Fibroblast of the aortic adventitia (primary cell): ENCODE measurements around the gene SEMA4B. TPM values are rescaled to one million over a fixed set of nuclear protein-coding genes. Genes with fewer than 3 reads are reported as not detected.

Experiments used
- DNase-seq: peaks from one replicate; pipeline ENCODE4 v3.0.0-alpha.2; 2010; ENCODE audit warnings: low read depth
- H3K4me3 ChIP-seq: 2 replicates; pipeline ENCODE4 v1.5.1; 2011; ENCODE audit warnings: low read depth, mild to moderate bottlenecking, control low read depth, low read length, moderate library complexity
- total RNA-seq: library from RNA; depleted of rRNA; stranded (reverse); fragments of >200 nt; gene quantifications from 2 replicates; pipeline ENCODE4 v1.2.3, GENCODE V29; 2012; ENCODE audit warnings: low replicate concordance
- TF ChIP-seq, protein P1 (sequence below): IDR thresholded peaks from 2 replicates; pipeline ENCODE4 v1.5.1; 2011; ENCODE audit warnings: mild to moderate bottlenecking, low read length, control low read depth, inconsistent platforms; ENCODE audit not compliant: insufficient read depth

Gene SEMA4B
- total RNA-seq, 1 donor, result 14.5 TPM

DNA sequence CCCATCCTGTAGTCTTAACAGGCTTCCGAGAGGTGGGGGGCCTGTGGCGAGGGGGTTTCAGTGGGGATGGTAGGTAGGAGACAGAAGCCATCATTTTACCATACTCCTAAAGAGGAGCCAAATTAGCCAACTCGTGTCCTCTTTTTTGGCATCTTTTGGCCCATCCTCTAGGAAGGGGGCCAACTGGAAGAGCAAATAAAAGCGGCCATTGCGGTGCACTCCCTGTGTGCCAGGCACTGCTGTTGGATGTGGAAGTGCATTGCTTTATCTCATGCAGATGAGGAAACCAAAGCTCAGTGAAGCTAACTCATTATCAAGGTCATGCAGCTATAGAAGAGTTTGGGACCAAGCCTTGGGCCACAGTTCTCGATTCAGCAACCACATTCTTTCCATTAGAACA is 6.1 kb downstream of the SEMA4B start:
- DNase-seq, result no peak
- H3K4me3 ChIP-seq, result no peak overlapping the region
- TF ChIP-seq, protein P1, sequence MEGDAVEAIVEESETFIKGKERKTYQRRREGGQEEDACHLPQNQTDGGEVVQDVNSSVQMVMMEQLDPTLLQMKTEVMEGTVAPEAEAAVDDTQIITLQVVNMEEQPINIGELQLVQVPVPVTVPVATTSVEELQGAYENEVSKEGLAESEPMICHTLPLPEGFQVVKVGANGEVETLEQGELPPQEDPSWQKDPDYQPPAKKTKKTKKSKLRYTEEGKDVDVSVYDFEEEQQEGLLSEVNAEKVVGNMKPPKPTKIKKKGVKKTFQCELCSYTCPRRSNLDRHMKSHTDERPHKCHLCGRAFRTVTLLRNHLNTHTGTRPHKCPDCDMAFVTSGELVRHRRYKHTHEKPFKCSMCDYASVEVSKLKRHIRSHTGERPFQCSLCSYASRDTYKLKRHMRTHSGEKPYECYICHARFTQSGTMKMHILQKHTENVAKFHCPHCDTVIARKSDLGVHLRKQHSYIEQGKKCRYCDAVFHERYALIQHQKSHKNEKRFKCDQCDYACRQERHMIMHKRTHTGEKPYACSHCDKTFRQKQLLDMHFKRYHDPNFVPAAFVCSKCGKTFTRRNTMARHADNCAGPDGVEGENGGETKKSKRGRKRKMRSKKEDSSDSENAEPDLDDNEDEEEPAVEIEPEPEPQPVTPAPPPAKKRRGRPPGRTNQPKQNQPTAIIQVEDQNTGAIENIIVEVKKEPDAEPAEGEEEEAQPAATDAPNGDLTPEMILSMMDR, result no peak

DNA sequence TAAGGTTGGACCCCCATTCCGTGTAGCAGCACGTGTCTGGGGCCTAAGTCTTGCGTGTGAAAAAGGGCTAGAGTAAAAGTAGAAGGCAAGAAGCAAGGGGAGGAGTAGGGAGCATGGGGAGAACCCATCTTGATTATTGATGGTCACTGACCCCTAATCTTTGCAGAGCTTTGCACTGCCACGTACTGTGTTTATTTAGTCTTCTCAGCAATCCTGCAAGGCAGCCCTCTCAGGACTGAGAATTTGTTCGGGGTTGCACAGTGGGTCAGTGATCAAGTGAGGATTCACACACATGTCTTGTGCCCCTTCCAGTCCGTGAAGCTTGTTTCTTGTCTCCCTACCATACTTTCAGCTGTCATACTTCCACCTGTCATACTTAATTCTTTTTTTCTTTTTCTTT is 7.2 kb downstream of the SEMA4B start:
- no peak overlapping the region for H3K4me3 ChIP-seq
- DNase-seq, result no peak
- TF ChIP-seq, protein P1, result no peak

DNA sequence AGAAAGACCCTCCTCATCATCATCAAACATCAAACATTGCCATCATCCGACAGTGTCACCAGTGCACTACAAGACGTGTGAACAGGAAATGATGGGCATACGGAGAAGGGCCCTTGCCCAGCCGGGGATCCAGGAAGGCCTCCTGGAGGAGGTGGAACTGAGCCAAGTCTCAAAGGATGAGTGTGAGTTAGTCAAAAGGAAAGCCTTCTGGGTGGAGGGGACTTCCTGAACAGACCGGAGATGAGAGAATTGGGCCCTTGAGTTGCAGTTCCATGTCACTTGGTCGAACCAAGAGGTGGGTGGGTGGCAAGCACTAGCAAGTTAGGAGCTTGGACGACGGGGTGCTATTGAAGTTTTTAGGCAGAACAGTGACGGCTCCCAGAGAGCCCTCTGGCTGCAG is 8.5 kb downstream of the SEMA4B start:
- DNase-seq, result no peak
- H3K4me3 ChIP-seq, result no peak overlapping the region
- TF ChIP-seq, protein P1, result no peak

DNA sequence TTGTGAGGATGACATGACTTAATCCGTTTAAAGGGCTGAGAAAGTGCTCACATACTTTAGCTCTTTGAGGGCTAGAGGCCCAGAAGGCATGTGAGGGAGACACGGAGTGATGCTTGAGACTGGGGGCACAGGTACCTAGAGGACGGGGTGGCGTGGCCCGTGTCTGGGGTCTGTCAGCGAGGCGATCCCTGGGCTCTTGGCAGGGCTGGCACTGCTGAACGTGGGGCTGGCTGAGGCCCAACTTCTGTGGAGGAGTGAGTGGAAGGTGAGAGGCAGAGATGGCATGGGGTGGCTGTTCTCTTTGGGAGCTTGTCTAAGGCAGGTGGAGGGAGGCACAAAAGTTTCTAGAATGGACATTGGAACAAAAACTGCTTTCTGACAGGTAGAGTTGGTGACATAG is 9.5 kb downstream of the SEMA4B start:
- TF ChIP-seq, protein P1, result no peak
- no peak overlapping the region for H3K4me3 ChIP-seq
- DNase-seq, result no peak

DNA sequence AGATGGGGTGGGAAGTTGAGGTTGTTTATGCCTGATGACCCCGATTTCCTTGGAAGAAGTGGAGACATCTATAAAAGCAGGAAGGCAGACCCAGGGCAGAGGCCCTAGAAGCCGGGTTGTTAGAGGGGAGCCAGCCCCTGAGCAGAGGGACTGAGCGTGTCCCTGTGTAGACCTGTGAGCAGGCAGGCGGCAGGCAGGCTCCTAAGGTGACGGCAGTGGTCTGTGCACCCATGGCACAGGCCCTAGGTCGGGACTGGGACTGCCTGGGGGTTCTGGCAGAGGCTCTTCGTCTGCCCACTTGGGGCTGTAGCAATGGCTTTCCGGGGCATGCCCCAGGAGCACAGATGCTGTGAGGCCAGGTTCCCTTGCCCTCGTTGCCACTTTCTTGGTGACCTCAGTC is 9.9 kb downstream of the SEMA4B start:
- DNase-seq, result no peak
- TF ChIP-seq, protein P1, result no peak
- no peak overlapping the region for H3K4me3 ChIP-seq

DNA sequence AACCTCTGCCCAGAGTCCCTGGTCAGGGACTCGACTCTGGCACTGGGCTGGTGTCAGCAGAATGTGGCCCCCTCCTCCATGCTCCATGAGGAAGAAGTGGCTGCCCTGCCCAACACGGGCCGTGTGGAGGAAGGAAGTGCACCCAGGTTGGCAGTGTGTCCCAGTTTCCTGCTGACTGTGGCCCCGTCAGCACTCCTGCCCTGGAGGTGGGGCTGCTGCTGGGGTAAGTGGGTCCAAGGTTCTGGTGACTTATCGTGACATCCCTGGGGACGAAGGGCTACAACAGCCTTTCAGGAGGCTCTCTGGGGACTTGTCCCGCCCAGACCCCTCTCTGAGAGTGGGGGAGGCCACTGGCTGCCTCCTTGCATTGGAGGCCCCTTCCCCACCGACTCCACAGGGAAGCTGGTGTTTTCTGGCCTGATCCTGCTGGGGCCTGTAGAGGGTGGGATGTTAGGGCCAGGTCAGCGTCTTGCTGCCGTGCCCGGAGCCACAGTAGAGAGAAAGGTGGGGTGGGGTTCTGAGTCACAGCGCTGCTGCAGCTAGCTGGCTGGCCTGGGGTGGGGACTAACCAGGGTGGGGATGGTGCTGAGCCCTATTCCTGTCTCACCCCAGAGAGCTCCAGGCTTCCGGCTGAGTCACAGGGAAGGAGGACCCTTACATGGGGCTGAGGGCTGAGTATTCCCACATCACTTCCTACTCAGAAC is 10.5 kb downstream of the SEMA4B start:
- TF ChIP-seq, protein P1, result no peak
- no peak overlapping the region for H3K4me3 ChIP-seq
- DNase-seq, result peak; percentile 65
